BLaER1 treated with 17β-estradiol and CSF1 and Interleukin-3, amounts not matched to agents 10 nM and 100 nM (cell line): ENCODE results near the gene KIN.
"Not testable (repeated sequence)": the region's sequence is repeated elsewhere in the genome, so short reads cannot be mapped to it uniquely, and the experiment has no call there.

Experiments used
- H3K27ac ChIP-seq, 11 experiments: shearing (Covaris generic); formaldehyde crosslinking; 2 replicates each; pipeline ENCODE4 v1.8.1; 2022
- H3K27me3 ChIP-seq, 11 experiments: shearing (Covaris generic); formaldehyde crosslinking; 2 replicates each; pipeline ENCODE4 v1.8.1; 2022
- H3K36me3 ChIP-seq, 11 experiments: shearing (Covaris generic); formaldehyde crosslinking; 2 replicates each; pipeline ENCODE4 v1.8.1; 2022
- H3K4me1 ChIP-seq, 10 experiments: shearing (Covaris generic); formaldehyde crosslinking; 2 replicates each; pipeline ENCODE4 v1.8.1; 2022
- H3K4me2 ChIP-seq, 11 experiments: shearing (Covaris generic); formaldehyde crosslinking; 2 replicates each; pipeline ENCODE4 v1.8.1; 2022
- H3K4me3 ChIP-seq, 10 experiments: shearing (Covaris generic); formaldehyde crosslinking; 2 replicates each; pipeline ENCODE4 v1.8.1; 2022
- H3K9ac ChIP-seq, 11 experiments: shearing (Covaris generic); formaldehyde crosslinking; 2 replicates each; pipeline ENCODE4 v1.8.1; 2022
- H3K9me3 ChIP-seq, 11 experiments: shearing (Covaris generic); formaldehyde crosslinking; replicated peaks in 1 of 11; 2 replicates each; pipeline ENCODE4 v1.8.1; 2022
- H4K20me1 ChIP-seq, 11 experiments: shearing (Covaris generic); formaldehyde crosslinking; 2 replicates each; pipeline ENCODE4 v1.8.1; 2022
- Cebpa-rat ChIP-seq, 11 experiments: shearing (Covaris generic); IDR thresholded peaks; 2 replicates each; pipeline ENCODE4 v1.8.1; 2022

Gene KIN

DNA sequence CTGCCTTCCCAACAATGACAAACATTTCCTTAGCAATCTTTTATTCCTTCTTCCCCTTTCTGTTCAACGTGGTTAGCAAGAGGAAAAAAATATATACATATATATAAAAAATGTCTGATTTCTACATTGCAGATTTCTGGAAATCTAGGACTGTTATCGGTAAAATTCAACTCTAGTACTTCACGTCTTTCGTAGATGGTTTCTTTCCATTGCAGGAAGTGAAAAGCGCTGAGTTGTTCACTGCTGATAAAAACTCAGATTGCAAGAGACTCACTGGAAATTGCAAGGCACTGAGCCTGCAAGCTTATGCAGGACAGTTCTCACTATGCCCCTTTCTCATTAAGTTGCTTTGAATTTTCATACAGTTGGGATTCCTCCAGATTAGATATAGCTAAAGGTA, 23.9 kb downstream of the KIN start:
- no peak for TF ChIP-seq Cebpa-rat (IDR thresholded peaks at IDR 0.05)
- peak overlapping the region in 3 of 11 experiments; percentile 12 to 57 (median 18); a peak in 3 of 22 replicates for H3K9ac ChIP-seq
- H4K20me1 ChIP-seq = peaks cover 0 to 10% (median 0%) of the 10 kb centered on the region in 11 experiments; a peak in 1 of 22 replicates
- H3K4me3 ChIP-seq = peak overlapping the region in 3 of 10 experiments; percentile 20 to 37 (median 22); a peak in 3 of 20 replicates
- peak overlapping the region in 6 of 11 experiments; percentile 40 to 84 (median 64); a peak in 11 of 22 replicates for H3K4me2 ChIP-seq
- no peaks in the 10 kb centered on the region for H3K9me3 ChIP-seq
- peaks cover 0 to 35% (median 12%) of the 10 kb centered on the region in 10 experiments; a peak in 10 of 20 replicates for H3K4me1 ChIP-seq
- peak overlapping the region in 4 of 11 experiments; percentile 21 to 44 (median 36); a peak in 6 of 22 replicates for H3K27ac ChIP-seq
- no peaks in the 10 kb centered on the region for H3K27me3 ChIP-seq
- H3K36me3 ChIP-seq = peaks cover 83 to 100% (median 95%) of the 10 kb centered on the region in 11 experiments

DNA sequence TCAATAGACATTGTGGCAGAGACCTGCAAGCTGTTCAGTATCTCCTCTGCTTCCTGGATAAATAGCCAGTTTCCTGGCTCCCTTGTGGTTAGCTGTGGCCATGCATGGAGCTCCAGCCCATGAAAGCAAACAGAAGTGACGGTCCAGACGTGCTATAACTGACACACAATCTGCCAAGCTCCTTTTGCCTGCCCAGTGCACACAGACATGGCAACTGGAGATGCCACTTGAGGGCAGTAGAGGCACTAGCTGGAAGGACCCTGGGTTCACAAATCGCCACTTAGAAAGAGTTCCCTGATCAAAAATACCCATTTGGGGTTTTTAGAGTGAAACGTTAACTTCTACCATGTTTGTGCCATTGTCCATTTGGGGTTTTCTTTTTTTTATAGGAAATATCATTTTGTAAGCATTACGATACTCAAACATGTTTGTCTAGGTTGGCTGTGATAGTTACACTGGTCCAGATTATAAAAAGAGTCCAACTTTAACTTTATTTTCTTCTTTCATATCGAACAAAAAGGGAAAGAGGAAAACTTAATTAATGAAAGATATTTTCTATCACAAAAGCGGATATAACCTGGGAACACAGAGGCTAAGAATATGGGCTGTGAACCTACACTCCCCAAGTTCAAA, 31.3 kb downstream of the KIN start:
- Histone ChIP-seq H3K27ac (no peak overlapping the region), H3K9me3 (peaks cover 0 to 4% (median 0%) of the 10 kb centered on the region in 11 experiments; a peak in 1 of 22 replicates), H3K4me1 (no peaks in the 10 kb centered on the region), H3K4me2 (no peak overlapping the region), H3K36me3 (peaks cover 83 to 99% (median 95%) of the 10 kb centered on the region in 11 experiments), H4K20me1 (peaks cover 0 to 9% (median 0%) of the 10 kb centered on the region in 11 experiments; a peak in 4 of 22 replicates), H3K4me3 (no peak overlapping the region), H3K27me3 (no peaks in the 10 kb centered on the region), H3K9ac (no peak overlapping the region)
- TF ChIP-seq Cebpa-rat (IDR thresholded peaks at IDR 0.05) = no peak

DNA sequence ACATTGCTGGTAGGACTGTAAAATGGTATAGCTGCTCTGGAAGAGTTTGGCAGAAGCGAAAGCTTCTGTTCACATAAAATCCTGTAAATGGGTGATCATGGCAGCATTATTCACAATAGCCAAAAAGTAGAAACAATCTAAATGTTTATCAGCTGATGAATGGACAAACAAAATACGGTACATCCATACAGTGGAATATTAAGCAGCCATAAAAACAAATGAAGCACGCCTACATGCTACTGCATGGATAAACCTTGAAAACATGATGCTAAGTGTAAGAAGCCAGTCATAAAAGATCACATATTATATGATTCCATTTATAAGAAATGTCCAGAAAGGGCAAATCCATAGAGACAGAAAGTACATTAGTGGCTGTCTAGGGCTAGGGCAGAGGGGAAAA, 32.7 kb downstream of the KIN start:
- TF ChIP-seq Cebpa-rat (IDR thresholded peaks at IDR 0.05) = no peak
- no peaks in the 10 kb centered on the region for H3K27me3 ChIP-seq
- H3K36me3 ChIP-seq = peaks cover 82 to 99% (median 93%) of the 10 kb centered on the region in 11 experiments
- no peak overlapping the region for H3K9ac ChIP-seq
- H3K4me2 ChIP-seq = no peak overlapping the region
- H3K9me3 ChIP-seq = peaks cover 0 to 4% (median 0%) of the 10 kb centered on the region in 11 experiments; a peak in 1 of 22 replicates
- no peak overlapping the region for H3K27ac ChIP-seq
- no peaks in the 10 kb centered on the region for H3K4me1 ChIP-seq
- peaks cover 0 to 9% (median 0%) of the 10 kb centered on the region in 11 experiments; a peak in 4 of 22 replicates for H4K20me1 ChIP-seq
- H3K4me3 ChIP-seq = no peak overlapping the region

DNA sequence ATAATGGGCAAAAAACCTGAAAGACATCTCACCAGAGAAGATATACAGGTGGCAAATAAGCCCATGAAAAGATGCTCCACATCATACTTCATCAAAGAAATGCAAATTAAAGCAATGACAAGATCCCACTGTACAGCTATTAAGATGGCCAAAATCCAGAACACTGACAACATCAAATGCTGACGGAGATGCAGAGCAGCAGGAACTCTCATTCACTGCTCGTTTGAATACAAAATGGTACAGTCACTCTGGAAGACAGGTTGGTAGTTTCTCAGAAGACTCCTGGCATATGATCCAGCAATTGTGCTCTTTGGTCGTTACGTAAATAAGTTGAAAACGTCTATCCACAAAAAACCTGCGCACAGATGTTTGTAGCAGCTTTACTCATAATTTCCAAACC, 35.5 kb downstream of the KIN start:
- no peak overlapping the region for H3K9ac ChIP-seq
- peaks cover 69 to 83% (median 71%) of the 10 kb centered on the region in 11 experiments for H3K36me3 ChIP-seq
- no peak for TF ChIP-seq Cebpa-rat (IDR thresholded peaks at IDR 0.05)
- no peak overlapping the region for H3K4me3 ChIP-seq
- no peak overlapping the region for H3K27ac ChIP-seq
- H3K4me1 ChIP-seq = no peaks in the 10 kb centered on the region
- no peaks in the 10 kb centered on the region for H3K27me3 ChIP-seq
- peaks cover 0 to 4% (median 0%) of the 10 kb centered on the region in 11 experiments; a peak in 1 of 22 replicates for H3K9me3 ChIP-seq
- peaks cover 0 to 9% (median 0%) of the 10 kb centered on the region in 11 experiments; a peak in 4 of 22 replicates for H4K20me1 ChIP-seq
- H3K4me2 ChIP-seq = no peak overlapping the region

DNA sequence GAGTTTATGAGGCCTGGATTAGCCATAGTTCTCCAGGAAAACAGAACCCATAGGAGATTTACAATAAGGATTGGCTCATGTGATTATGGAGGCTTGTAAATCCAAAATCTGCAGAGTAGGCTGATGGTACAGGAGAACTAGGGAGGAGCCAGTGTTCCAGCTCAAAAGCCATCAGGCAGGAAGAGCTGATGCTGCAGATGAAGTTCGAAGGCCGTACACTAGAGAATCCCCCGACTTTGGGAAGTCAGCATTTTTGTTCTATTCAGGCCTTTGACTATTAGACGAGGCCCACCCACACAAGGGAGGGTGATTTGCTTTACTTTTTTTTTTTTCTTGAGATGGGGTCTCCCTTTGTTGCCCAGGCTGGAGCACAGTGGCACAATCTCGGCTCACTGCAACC, 37.6 kb downstream of the KIN start:
- Histone ChIP-seq H3K4me1 (no peaks in the 10 kb centered on the region), H3K9ac (no peak overlapping the region), H3K4me2 (no peak overlapping the region), H3K27me3 (no peaks in the 10 kb centered on the region), H3K36me3 (peaks cover 50 to 65% (median 55%) of the 10 kb centered on the region in 11 experiments), H3K27ac (no peak overlapping the region), H3K9me3 (peaks cover 0 to 3% (median 0%) of the 10 kb centered on the region in 11 experiments; a peak in 1 of 22 replicates), H3K4me3 (no peak overlapping the region), H4K20me1 (0 out of 22 replicates have a peak, but pooled peaks cover 0 to 5% (median 0%) of the 10 kb centered on the region in 11 experiments)
- TF ChIP-seq Cebpa-rat (IDR thresholded peaks at IDR 0.05) = no peak

DNA sequence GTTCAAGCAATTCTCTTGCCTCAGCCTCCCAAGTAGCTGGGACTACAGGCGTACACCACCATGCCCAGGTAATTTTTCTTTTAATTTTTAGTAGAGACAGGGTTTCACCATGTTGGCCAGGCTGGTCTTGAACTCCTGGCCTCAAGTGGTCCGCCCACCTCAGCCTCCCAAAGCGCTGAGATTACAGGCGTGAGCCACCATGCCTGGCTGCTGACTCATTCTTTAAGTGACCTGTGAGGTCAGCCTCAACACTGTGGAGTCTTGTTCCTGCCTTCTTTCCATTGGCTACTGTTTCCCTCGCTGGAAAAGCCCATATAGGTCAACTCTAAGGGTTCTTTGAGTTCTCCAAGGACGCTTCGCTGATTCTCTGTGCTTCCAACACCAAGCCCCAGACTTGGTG, 39.2 kb downstream of the KIN start:
- H4K20me1 ChIP-seq, H3K4me2 ChIP-seq, H3K27ac ChIP-seq, H3K4me1 ChIP-seq, H3K9me3 ChIP-seq, H3K27me3 ChIP-seq, H3K9ac ChIP-seq, H3K4me3 ChIP-seq: not testable (repeated sequence)
- peaks cover 34 to 58% (median 40%) of the 10 kb centered on the region in 11 experiments for H3K36me3 ChIP-seq

DNA sequence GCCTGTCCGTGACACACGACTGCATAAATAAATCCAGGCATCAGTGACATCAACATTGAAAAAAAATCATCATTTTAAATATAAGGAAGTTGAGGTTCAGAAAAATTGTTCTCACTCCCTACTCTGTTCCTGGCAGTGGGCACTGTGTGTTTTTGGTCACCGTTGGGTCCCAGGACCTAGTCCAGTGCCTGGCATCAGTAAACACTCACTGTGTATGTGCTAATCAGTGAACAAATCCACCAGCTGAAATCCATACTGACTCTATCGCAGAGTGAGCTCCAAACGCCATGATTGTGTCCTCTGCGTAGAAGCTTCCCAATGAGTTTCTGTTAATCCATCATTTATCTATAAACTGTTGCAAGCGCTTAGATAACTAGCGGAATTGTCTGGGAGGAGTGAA, 43.5 kb downstream of the KIN start:
- no peak overlapping the region for H3K9ac ChIP-seq
- no peaks in the 10 kb centered on the region for H3K4me1 ChIP-seq
- H3K4me3 ChIP-seq = no peak overlapping the region
- H3K27me3 ChIP-seq = no peaks in the 10 kb centered on the region
- peaks cover 0 to 14% (median under 1%) of the 10 kb centered on the region in 11 experiments; a peak in 8 of 22 replicates for H3K36me3 ChIP-seq
- no peak overlapping the region for H3K27ac ChIP-seq
- H3K9me3 ChIP-seq = no peaks in the 10 kb centered on the region
- no peak for TF ChIP-seq Cebpa-rat (IDR thresholded peaks at IDR 0.05)
- no peaks in the 10 kb centered on the region for H4K20me1 ChIP-seq
- H3K4me2 ChIP-seq = no peak overlapping the region

DNA sequence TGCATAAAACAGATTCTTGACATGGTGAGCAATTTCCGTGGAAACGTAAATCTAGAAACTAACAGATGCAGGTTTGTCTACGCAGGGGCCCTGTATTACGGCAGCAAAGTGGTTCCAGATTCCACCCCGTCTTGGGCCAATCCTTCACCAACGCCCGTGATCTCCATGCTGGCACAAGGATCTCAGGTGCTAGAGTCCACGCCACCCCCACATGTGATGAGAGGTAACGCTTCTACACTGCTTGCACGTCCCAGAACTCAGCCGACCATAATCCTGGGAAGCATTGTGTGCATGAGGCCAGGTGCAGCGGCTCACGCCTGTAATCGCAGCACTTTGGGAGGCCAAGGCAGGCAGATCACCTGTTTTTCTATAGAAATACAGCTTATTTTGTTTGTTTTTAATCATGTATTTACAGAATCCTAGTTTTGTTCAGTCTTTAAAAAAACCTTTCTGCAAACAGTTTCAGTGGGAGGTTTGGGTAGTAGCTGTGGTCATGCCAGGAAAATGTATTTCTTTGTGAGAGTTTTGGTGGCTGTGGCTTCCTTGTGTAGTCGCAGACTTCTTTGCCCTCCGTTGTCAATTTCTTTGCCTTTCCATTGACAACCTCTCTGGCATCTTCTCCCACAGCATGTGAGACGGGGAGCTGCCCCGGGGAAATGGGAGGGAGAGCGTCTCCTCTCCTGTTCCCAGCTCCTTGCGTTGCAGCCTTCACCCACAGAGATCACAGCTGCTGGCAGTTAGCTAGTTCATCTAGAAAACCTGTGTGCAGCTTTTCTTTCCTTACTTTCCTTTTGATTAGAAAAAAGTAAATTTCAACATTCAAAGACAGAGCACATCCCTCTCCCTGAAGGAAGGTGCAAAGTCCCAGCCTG, 49.0 kb downstream of the KIN start:
- no peak overlapping the region for H3K4me3 ChIP-seq

DNA sequence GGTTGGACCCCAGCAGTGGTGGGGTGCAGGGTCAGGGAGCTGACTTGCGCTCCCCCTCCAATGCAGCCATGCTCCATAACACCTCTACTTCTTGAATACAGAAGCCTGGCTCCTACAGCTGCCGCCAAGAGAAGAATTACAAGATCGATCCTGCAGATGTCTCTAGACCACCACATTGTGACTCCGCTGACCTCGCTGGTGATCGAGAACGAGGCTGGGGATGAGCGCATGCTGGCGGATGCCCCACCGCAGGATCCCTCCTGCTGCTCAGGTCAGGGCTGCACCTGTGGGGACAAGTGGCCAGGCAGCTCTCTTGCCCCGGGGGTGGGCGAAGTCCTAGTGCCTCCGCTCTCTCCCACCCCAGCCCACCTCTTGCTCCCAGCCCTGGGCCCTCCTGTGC, 53.0 kb downstream of the KIN start:
- Histone ChIP-seq H3K9me3 (no peaks in the 10 kb centered on the region), H3K36me3 (no peaks in the 10 kb centered on the region), H3K27me3 (no peaks in the 10 kb centered on the region), H3K4me2 (no peak overlapping the region), H4K20me1 (no peaks in the 10 kb centered on the region), H3K4me3 (no peak overlapping the region), H3K27ac (no peak overlapping the region), H3K4me1 (no peaks in the 10 kb centered on the region), H3K9ac (no peak overlapping the region)
- TF ChIP-seq Cebpa-rat (IDR thresholded peaks at IDR 0.05) = no peak

More for the DNA sequence above, 49.0 kb downstream of the KIN start:
- Histone ChIP-seq H3K36me3 (no peaks in the 10 kb centered on the region), H3K9me3 (no peaks in the 10 kb centered on the region), H3K4me2 (no peak overlapping the region), H3K9ac (no peak overlapping the region), H3K4me1 (no peaks in the 10 kb centered on the region), H4K20me1 (no peaks in the 10 kb centered on the region), H3K27ac (no peak overlapping the region), H3K27me3 (no peaks in the 10 kb centered on the region)
- TF ChIP-seq Cebpa-rat (IDR thresholded peaks at IDR 0.05) = no peak
